Activated CD8-positive, alpha-beta memory T cell treated with anti-CD3 and anti-CD28 coated beads for 24 hours (primary cell): ENCODE measurements around the gene EFHC1.

Experiments
- DNase-seq: peaks from one replicate; pipeline ENCODE4 v3.0.0-alpha.2; 2020

Gene EFHC1

DNA sequence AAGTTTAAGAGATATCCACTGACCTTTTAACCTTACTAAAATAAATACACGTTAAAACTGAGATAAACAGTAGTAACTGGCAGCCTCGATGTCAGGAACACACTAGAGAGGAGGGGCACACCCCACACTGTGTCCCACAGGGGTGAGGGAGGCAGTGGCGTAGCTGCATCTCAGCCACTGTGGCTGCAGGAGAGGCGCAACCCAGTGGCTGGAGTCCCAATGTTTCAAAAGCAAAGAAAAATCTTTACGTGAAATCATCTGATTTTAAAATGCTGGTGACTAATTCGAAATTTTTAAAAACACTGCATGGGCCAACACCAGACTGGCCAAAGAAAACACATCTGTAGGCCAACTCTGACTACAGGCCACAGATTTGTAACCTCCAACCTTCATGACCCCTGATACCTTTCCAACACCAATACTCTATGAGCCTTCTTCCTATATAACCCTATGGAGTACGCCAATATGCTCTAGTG, 102.0 kb downstream of the EFHC1 start:
- no peak for DNase-seq

DNA sequence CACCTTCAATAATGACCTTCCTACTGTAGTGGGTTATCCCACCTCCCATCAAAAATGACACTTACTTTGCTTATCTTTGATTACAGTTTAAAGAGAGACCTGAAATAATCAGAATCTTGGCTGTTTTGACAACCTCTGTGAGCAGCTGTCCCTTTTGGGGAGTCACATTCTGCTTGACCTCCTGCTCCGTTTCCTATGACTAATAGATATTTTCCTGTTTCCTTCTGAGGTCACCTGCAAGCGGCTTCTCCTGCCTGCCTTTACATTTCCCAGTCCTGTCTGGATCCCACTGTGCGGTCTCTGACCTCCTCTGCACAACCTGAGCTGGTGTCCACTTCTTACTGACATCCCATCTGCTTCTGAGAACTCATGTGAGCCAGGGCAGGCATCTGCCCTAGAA, 102.5 kb downstream of the EFHC1 start:
- no peak for DNase-seq

DNA sequence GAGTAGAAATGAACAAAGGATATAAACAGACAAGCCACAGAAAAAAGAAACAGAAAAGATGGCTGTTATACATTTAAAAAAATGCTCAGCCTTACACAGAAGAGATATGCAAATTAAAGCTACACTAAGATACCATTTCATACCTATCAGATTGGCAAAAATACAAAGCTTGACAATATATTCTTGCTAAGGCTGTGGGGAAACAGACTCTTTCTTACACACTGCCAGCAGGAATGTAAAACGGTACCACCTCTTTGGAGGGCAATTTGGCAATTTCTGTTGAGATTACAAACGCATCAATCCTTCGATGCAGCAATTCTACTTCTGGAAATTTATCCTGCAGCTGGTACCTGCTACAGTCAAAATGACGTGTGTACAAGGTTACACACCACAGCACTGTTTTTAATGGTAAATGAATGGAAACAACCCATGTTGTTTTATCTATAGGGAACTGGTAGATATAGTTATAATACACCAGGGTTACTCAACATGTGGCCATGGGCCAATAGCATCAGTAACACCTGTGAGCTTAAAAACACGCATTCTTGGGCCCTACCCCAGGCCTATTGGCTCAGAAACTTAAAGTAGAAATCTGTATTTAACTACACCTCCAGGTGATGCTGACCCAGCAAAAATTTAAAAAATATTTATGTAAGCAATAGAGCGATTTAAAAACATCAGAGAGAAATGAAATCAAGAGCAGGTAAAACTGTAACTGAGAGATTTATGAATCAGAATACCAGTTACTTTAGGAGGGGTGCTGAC, 103.4 kb downstream of the EFHC1 start:
- no peak for DNase-seq

DNA sequence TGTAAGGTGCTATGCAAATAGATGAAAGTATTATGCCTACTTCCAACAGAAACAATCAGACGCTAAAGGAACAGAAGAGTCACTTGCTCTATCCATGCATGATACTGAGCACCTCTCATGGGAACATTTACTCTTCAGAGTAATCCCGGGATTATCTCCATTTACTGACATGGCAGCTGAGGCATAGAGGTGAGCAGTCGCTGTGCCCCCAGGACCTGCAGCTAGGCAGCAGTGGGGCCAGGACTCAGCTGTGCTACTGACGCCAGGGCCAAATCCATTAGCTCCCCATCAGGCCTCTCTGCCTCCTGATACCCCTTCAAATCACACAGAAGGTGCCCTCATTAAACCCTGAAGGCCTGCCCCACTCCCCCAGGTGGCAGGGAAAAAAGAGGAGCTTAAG, 104.8 kb downstream of the EFHC1 start:
- DNase-seq = no peak

DNA sequence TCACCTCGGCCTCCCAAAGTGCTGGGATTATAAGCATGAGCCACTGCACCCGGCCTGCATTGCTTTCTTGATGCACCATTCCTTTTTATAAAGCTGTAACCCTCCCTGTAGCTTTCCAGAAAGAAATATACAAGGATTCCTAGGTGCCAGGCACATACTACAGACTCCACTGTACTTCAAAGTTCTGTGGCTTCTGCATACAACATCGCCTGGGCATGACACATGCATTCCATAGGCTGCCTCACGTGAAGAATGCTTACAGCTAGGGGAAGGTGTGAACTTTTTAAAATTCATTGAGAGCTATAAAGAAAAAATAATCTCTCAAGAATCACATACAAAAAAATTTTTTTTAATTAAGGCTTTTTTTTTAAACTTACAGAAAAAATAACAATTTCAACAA, 106.5 kb downstream of the EFHC1 start:
- no peak for DNase-seq

DNA sequence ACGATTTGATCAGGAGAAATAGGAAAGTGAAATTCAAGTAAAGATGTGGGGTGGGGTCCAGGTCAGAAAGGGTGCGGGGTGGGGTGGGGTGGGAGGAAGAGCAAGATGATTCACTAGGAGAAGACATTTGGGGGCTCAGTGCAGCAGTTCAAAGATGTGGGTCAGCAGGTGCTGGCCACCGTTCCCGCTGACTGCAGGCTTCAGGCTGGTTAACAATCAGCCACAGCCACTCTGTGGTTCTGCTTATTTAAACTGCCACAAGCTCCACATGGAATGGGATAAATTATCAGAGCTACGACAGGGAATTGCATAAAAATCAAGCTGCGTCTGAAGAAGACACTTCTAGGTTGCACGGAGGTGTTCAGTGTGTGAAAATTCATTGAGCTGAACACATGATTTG, 107.3 kb downstream of the EFHC1 start:
- DNase-seq = no peak

DNA sequence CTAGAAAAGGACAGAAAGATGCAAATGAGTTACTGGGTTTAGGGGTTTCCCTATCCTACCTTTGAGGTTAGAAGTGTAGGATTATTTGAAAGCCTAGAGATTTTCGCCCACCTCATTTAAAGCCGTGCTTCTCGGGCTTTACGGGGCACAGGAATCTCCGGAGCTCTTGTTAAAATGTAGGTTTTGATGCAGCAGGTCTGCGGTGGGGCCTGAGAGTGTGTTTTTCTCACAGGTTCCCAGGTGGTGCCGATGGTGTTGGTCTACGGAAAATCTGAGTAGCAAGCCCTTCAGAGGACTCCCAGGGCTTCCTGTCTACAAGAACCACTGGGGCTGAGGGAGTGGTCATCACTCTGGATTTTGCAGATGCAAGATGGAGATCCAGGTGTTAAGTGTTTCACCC, 109.2 kb downstream of the EFHC1 start:
- no peak for DNase-seq

DNA sequence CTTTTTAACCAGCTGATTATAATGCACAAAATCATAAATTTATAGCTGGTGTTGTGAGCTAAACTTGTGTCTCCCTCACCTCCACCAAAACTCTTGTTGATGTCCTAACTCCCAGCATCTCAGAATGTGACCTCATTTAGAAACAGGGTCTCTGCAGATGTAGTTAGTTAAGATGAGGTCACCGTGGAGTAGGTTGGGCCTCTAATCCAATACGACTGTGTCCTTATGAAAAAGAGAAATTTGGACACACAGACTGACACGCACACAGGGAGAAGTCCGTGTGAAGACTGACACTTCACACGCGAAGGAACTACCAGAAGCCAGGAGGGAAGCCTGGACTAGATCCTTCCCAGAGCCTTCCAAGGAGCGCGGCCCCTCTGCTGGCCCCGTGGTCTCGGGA, 110.2 kb downstream of the EFHC1 start:
- DNase-seq = no peak

DNA sequence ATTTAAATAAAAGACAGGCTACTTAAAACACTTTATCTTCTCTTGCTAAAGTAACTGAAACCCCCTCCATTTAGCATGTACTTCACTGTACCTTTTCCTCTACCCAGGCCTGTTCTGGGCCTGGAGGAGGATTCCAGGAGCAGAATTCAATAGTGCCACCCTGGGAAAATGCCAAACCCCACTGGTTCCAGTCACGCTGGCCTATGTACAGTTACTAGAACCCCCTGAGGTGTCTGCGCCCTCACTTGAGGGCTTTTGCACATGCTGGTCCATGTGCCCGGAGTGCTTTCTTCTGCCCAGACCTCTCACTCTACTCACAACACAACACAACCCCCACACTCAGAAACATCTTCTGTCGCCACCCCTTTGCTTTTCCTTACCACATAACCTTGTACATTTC, 111.3 kb downstream of the EFHC1 start:
- DNase-seq = no peak

DNA sequence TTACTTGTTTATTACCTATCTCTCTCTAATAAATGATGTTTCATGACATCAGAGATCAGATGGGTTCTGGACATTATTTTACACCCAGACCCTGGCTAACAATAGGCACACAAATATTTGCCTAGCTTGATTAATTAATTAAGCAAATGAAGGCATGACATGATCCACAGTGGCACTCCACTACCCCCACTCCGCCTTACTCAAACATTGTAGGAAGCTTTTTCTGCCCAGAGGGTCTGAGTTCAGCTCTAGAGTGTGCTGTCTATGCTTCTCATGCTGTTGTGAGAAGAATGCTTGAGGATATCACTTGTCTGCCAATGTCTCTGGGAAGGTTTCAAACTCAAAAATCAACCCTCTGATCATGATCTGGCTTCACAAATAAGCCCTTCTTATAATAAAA, 111.7 kb downstream of the EFHC1 start:
- DNase-seq = no peak

DNA sequence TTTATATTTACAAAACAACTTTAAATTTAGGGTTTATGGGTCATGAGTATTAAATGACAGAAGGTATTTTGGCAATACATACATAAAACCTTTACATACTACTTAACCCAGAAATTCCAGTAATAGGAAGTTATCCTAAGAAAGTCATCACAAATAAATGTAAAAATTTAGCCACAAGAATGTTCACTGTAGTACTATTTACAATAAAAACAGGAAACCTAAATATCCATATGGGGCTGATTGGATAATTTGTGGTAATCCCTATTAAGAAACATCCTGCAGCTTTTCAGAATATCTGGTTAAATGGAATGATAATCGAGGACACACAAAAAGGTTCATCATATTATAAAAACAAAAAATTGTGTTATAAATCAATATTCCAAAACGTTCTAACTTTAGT, 112.3 kb downstream of the EFHC1 start:
- no peak for DNase-seq

DNA sequence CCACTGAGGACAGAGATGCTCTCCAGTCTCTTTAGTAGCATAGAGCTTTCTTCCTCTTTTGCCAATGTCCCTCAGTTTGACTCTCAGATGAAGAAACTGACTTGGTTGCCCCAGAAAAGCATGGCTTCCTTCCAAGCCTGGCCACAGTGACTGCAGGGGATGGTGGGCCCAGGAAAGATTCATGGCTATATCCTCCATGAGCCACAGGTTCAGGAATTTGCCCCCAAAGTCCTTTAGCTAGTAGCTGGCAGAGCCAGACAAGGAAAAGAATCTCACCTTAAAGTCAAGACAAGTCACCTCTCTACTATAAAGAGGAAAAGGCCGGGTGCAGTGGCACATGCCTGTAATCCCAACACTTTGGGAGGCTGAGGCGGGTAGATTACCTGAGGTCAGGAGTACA, 113.3 kb downstream of the EFHC1 start:
- no peak for DNase-seq

DNA sequence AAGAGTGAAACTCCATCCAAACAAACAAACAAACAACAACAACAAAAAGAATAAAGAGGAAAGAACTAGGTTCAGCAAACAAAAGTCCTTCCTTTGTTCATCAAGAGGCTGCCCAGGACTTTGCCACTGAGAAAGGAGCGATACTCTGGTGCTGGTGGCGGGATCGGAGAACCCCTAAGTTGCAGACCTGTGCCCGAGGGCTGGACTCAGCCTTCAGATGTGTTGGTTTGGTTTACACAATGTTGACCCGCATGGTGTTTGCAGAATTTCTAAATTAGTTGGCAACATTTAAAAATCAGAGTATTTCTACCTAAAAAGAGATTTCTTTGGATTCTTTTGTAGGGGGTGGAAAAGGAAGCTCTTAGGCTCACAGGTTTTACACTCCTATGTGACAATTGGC, 114.2 kb downstream of the EFHC1 start:
- DNase-seq = no peak

DNA sequence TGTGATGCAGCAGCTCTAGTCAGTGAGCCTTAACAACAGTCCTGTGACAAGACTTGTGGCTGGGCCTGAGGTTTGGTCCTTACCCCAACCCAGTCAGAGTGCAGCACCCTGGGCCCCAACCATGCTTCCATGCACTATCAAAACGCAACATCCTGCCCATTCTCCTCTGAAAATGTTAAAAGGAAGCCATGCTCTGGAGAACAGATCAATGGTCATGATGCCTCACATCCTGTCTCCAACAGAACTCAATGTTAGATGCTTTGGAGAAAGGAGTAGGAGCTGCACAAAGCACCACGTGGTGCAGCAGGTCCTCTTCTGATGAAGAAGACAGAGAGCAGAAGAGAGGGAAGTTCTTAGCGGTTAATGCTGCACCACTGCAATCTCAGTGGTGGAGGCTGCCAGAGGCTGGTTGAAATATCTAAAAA, 114.8 kb downstream of the EFHC1 start:
- DNase-seq = no peak

DNA sequence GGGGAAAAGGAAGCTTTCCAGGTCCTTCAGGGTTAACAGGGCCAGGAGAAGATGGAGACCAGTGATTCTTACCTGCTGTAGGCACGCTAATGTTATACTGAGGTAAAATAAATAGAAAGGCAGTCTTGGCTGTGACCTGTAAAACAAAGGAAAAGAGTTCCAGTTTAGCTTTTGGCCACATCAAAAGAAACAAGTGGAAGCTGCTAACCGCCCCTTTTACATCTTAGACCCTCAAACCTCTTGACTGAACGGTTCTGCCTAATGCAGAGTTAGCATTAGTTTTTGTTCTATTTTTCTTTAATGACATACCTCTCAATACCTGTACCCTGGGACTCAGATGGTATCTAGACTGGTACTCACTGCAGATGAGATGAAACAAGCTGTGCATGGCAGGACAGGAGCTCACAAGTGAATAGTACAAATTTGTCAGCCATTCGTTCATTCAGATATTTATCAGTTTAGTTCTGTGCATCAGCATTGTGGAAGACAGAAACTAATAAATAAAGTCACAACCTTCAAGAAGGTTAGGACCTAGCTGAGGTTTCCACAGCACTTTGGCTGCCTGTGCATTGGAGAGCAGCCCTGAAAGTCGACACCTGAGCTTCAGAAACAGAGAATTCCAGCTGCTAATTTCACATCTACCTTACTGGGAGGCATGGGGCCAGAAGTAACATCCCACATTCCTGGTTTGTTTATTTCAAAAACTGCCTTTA, 115.7 kb downstream of the EFHC1 start:
- DNase-seq = no peak

DNA sequence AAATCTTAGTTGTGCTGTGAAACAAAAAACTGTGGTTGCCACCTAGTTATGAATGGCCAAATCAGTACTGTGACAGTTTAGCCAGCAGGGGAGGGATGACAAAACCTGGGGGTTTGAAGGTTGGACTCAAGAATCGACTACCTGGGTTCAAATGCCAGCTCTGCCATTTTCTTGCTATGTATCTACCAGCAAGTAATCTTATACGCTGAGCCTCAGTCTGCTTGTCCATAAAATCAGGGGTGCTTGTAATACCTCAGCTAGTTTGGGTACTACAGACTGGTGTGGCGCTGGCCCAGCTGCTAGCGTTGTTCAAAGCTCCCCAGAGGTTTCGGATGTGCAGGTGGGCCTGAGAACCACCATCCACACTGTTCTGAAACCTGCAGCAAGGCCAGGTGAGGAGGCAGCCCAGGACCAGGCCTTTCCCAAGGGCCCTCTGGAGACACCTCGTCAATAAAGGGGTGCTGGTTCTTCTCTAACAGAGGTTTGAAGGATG, 116.3 kb downstream of the EFHC1 start:
- DNase-seq = no peak

DNA sequence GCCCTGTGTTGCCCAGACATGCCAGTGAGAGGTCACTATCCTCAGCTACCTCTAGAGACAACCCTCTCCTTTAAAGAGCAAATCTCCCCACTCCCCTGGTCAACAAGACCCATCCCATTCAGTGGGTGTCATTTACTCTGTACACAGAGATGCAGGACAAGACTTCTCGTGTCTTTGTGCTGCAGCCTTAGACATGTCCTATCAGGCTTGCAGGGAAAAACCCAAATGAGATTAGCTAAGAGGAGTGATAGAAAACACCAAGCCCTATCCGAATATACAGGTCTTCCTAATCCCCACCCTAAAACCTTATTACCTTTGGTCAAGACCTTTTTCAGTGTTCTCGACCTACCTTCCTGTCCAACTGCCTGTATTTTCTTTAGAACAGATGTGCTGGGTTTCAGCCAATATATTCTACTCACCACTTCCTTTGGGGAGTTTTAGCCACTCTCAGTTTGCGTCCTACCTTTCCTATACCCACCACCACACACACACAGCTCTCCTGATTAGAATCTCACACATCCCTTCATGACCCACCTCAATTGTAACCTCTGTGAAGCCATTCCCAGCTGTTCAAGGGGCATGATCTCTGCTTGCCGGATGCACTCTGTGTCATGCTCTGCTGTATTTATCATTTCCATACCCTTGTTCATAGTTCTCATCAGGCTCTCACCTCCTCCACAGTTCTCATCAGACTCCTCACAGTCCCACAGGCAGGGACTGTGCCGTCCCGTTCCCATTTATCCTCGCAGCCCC, 117.0 kb downstream of the EFHC1 start:
- DNase-seq = no peak

DNA sequence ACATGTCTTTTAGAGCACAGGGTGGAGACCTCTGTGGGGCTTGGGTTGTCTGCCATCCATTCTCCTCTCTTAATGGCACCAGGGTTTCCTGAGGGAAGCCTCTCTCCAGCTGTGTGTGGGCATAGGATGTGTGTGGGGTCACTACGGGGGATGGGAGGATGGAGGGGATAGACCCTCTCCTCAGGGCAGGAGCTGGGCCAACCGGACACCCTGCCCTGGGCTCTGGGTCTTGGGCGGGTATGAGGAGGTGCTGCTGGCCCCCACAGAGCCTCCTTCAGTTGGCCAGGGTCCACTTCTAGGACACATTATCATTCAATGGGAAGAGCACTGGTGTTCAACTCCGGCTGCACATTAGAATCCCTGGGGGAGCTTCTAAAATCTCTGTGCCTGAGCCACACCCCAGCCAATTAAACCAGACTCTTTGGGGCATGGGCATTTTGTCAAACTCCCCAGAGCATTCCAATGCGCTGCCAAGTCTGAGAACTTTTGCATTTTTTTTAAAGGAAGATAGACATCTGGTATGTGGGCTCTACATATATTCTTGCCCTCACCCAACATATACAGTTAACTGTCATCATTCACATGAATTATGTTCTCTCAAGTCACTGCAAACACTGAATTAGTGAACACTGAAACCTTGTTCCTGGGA, 118.2 kb downstream of the EFHC1 start:
- no peak for DNase-seq

DNA sequence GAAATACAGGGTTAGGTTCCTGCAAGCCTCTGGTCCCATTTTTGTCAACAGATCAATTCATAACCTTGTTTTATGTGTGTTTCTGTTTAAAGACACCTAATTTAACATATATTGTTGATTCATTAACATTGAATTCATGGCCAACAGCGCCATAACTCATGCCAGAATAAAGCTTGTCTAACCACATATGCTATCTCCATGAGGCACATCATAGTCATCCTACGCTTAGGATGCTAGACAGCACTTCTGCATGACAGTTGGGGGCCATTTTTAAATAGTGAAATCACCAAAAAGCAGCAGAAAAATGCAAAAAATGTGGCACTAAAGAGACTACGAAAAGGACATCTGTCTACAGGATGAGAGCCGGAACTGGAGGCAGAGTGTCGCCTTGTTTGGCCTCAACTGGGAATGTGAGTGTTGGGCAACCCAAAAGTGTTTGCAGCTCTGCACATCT, 118.8 kb downstream of the EFHC1 start:
- DNase-seq = no peak

DNA sequence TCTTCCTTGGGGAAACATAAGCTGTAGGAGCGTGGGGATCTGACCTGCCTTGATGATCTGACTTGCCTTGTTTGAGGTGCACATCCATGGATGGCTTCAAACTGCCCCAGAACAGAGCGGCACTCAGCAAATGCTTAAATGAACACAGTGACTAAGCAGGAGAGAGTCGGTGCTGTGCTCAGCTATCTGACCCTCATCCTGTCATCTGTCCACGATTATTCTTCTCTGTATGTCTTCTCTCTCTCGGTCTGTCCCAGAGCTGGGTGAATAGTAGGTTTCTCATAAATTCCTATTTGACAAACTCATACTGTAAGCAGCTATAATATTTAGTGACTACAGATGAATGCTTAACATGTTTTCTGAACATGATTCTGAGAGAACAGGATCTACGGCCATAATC, 119.5 kb downstream of the EFHC1 start:
- no peak for DNase-seq

DNA sequence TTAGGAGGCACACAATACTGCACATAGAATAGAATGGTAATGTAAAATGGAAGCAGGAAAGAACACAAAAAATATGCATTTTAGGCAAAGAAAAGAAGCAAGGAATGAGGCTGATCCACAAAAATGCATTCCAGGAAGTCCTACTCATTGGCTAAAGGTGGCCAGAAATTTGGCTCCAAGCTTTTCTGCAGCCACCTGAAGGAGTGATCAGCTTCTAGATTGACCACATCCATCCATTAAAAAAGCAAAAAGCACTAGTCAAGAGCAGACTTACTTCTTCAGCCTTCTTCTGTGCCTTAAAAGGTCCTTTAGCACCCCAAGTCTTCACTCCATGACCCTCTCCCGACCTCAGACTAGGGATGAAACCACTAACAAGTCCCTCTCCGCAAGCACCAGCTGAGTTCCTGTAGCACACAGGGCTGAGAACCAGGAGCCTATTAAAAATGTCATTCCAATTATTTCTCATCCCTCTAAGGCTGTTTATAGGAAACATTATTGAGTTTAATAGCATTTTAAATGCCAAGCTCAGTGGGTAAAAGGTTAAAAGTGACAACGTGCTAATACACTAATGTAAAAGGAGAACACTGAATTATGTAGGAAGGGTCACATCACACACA, 120.3 kb downstream of the EFHC1 start:
- no peak for DNase-seq

DNA sequence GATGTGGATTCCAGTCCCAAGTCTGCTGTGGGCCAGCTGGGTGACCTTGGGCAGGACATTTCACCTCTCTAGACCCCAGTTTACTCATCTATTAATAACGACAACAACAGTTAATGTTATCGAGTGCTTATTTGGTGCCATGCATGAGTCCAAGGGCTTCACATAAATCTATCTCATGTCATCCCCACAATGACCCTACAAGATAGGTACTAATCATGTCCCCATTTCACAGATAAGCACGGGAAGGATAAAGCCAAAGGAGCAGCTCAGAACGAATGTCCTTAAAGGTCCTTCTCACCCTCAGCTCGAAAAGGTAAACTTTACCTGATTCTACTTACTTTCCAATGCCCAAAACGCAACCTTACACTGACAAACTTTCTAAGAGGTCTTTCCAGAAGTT, 121.0 kb downstream of the EFHC1 start:
- DNase-seq = no peak

DNA sequence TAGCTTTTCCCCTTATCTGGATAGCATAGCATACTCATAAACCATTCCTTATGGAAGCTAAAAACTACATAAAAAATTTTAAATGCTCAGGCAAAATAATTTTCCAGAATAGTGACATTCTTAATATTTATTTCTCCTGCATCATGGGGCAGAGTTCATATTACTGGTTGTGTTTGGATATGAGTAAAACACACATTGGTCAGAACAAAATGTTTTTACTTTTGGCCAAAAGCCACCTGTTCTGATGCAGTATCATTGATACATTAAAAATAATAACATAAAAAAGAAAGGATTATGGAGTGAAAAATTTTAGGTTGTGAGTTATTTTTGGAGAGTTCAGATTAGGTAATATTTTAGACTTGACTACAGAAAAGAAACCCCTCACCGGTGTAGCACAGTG, 123.1 kb downstream of the EFHC1 start:
- no peak for DNase-seq
